ENCODE data around the gene OR52A1. TPM values are rescaled to one million over a fixed set of nuclear protein-coding genes. Genes with fewer than 3 reads are reported as not detected.

The OR52A1 gene
- not detected for total RNA-seq

DNA sequence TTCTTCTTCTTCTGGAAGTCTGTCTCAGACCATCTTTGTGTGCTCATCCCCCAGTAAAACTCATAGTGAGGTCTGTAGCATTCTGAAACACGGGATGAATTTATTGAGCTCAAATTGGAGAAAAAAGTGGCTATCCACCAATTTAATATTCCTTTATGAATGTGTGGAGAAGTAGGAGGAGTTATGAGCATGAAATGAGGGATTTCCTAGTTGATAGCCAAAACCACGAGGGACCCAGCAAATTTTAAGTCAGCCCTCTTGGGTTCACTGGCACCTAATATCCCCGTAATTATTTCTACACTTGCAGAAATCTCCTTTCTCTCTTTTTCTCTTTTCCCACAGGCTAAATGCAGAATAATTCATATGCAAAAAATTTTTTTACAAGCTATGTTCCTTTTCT lies at the start of gene OR52A1:
Gene OR52A1 (minus strand): TSS at position 101 of the 400 bp plus-strand sequence. CDS start 2,388 bp downstream, outside the sequence.

DNA sequence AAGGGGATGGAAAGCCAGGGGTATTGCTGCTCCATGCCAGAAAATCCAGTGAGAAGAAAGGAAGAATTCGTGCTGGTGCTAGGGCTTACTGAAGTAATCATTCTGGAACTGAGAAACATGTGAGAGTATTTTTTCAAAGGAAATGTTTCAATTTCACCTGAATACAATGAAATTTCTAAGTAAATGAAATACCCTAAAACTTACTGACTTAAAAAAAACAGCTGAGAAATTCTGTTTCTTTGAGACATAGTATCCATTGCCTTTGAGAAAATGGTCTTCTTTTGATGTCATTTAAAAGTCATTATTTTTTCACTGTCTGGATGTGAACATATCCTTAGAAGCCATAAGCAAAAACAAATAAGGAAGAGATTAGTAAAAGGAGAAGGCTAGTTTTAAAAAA lies 46.0 kb upstream of the OR52A1 start, which contains the start of gene OR51V1:
Gene OR51V1 (minus strand): TSS at position 101 of the 400 bp plus-strand sequence. CDS start 0 bp downstream, at position 101.

DNA sequence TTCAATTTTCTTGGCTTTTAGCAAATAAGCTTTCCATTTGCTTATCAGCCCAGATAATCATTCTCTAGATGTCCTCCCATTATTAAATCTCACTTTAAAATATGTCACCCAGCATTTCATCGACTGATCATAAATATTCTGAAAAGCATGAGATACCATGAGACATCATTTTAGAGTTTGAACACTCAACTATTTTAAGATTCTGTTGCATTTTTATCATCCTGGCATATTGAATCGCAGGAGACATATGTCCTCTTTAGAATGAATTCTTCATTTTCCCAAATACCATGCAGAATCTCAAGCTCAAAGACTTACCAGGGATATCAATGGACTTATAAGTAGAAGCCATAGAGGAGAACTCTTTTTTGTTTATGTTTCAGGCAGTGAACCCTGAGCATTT lies 16.6 kb downstream of the OR52A1 start, which contains the start of gene OR52A5:
Gene OR52A5 (minus strand): TSS at position 361 of the 400 bp plus-strand sequence. CDS start 5,714 bp downstream, outside the sequence.

Other genes with a start within 250 kb of the OR52A1 start
- gene OR51G2, start 235.4 kb downstream of the OR52A1 start, total RNA-seq = not detected
- gene OR51G1, start 230.4 kb downstream of the OR52A1 start, total RNA-seq = not detected
- gene OR51A4, start 207.2 kb downstream of the OR52A1 start, total RNA-seq = not detected
- not detected for gene OR51A2, start 199.0 kb downstream of the OR52A1 start, total RNA-seq
- gene OR51L1, start 159.9 kb downstream of the OR52A1 start, total RNA-seq = not detected
- gene OR52J3, start 108.2 kb downstream of the OR52A1 start, total RNA-seq = not detected
- gene OR52E2, start 95.1 kb downstream of the OR52A1 start, total RNA-seq = not detected
- gene OR52E1, start 85.2 kb downstream of the OR52A1 start, total RNA-seq = 0.60 TPM
- gene OR52A5, start 16.4 kb downstream of the OR52A1 start, total RNA-seq = not detected
- gene OR51V1, start 45.9 kb upstream of the OR52A1 start, total RNA-seq = not detected
- gene HBB, start 72.3 kb upstream of the OR52A1 start, total RNA-seq = 165 TPM
- not detected for gene HBD, start 79.7 kb upstream of the OR52A1 start, total RNA-seq
- 6.3 TPM for gene HBG1, start 95.1 kb upstream of the OR52A1 start, total RNA-seq
- 1,428 TPM for gene HBG2, start 100.0 kb upstream of the OR52A1 start, total RNA-seq
- gene HBE1, start 115.2 kb upstream of the OR52A1 start, total RNA-seq = 1.5 TPM
- gene OR51B4, start 147.2 kb upstream of the OR52A1 start, total RNA-seq = not detected
- 0.44 TPM for gene OR51B2, start 169.5 kb upstream of the OR52A1 start, total RNA-seq
- 0.99 TPM for gene OR51B5, start 188.8 kb upstream of the OR52A1 start, total RNA-seq
- gene OR51B6, start 196.8 kb upstream of the OR52A1 start, total RNA-seq = not detected
- not detected for gene OR51M1, start 229.1 kb upstream of the OR52A1 start, total RNA-seq